ENCODE results near the gene ITPA.

DNA sequence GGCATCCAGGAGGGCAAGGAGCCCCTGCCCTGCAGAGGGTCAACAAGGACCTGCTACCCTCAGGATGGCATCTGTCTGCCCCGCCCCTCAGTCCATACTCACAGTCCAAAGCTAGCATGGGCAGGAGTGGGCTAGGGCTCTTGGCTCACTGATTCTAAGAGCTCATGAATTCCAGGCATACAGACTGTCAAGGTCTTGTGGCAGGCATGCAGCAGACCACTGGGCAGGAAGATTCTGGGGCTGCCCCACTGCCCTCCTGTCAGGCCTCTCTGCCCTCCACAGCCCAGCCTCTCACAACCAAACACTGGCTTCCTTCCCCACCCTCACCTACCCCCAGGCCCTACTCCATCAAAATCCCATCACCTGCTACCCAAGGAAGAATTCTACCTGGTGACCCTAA, 35.3 kb downstream of the ITPA start:
- TF ChIP-seq ZFP91 (CRISPR knock-in tag; IDR thresholded peaks at IDR 0.05; ENCODE audit: borderline replicate concordance) (no peak; the same call in 1 of the 2 replicates), TAF15 (IDR thresholded peaks at IDR 0.05; ENCODE audit: low read depth, low read length, poor library complexity, severe bottlenecking) (no peak), RFXAP (CRISPR knock-in tag; IDR thresholded peaks at IDR 0.05; ENCODE audit: borderline replicate concordance) (no peak), MTA1 (CRISPR knock-in tag; IDR thresholded peaks at IDR 0.05; ENCODE audit: borderline replicate concordance) (no peak), AHR (CRISPR knock-in tag; IDR thresholded peaks at IDR 0.05) (no peak), NR1H2 (CRISPR knock-in tag; IDR thresholded peaks at IDR 0.05; ENCODE audit: borderline replicate concordance, low read depth) (no peak), ZNF639 (CRISPR knock-in tag; conservative IDR thresholded peaks at IDR 0.05) (no peak), ZNF558 (CRISPR knock-in tag; IDR thresholded peaks at IDR 0.05; ENCODE audit: borderline replicate concordance) (no peak)
- TF ChIP-seq, protein P1, sequence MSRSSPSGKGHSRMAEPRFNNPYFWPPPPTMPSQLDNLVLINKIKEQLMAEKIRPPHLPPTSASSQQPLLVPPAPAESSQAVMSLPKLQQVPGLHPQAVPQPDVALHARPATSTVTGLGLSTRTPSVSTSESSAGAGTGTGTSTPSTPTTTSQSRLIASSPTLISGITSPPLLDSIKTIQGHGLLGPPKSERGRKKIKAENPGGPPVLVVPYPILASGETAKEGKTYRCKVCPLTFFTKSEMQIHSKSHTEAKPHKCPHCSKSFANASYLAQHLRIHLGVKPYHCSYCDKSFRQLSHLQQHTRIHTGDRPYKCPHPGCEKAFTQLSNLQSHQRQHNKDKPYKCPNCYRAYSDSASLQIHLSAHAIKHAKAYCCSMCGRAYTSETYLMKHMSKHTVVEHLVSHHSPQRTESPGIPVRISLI (CRISPR knock-in tag; IDR thresholded peaks at IDR 0.05; ENCODE audit: borderline replicate concordance) = no peak
- TF ChIP-seq, protein P2, sequence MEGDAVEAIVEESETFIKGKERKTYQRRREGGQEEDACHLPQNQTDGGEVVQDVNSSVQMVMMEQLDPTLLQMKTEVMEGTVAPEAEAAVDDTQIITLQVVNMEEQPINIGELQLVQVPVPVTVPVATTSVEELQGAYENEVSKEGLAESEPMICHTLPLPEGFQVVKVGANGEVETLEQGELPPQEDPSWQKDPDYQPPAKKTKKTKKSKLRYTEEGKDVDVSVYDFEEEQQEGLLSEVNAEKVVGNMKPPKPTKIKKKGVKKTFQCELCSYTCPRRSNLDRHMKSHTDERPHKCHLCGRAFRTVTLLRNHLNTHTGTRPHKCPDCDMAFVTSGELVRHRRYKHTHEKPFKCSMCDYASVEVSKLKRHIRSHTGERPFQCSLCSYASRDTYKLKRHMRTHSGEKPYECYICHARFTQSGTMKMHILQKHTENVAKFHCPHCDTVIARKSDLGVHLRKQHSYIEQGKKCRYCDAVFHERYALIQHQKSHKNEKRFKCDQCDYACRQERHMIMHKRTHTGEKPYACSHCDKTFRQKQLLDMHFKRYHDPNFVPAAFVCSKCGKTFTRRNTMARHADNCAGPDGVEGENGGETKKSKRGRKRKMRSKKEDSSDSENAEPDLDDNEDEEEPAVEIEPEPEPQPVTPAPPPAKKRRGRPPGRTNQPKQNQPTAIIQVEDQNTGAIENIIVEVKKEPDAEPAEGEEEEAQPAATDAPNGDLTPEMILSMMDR (CRISPR knock-in tag; IDR thresholded peaks at IDR 0.05) = no peak

Data from HepG2 (cell line).